SK-N-SH treated with all-trans-retinoic acid at 6 μM for 48 hours (cell line): ENCODE results near the gene AGO1.

ENCODE experiments used
- ESRRG ChIP-seq: fragments of 250-450 bp; sonication (Bioruptor Pico); IDR thresholded peaks from 2 replicates; pipeline ENCODE4 v1.6.1; 2021; ENCODE audit warnings: mild to moderate bottlenecking
- ISL1 ChIP-seq: fragments of 250-450 bp; sonication (Bioruptor Pico); IDR thresholded peaks from 2 replicates; pipeline ENCODE4 v2.1.2; 2022; ENCODE audit warnings: mild to moderate bottlenecking, moderate library complexity
- ZFP3 ChIP-seq: fragments of 250-450 bp; sonication (Bioruptor Pico); IDR thresholded peaks from 2 replicates; pipeline ENCODE4 v1.5.0; 2020; ENCODE audit warnings: mild to moderate bottlenecking, moderate library complexity
- TF ChIP-seq, protein P1 (sequence below): fragments of 250-450 bp; sonication (Bioruptor Pico); IDR thresholded peaks from 2 replicates; pipeline ENCODE4 v1.5.1; 2020; ENCODE audit warnings: low read depth, mild to moderate bottlenecking, moderate library complexity

DNA sequence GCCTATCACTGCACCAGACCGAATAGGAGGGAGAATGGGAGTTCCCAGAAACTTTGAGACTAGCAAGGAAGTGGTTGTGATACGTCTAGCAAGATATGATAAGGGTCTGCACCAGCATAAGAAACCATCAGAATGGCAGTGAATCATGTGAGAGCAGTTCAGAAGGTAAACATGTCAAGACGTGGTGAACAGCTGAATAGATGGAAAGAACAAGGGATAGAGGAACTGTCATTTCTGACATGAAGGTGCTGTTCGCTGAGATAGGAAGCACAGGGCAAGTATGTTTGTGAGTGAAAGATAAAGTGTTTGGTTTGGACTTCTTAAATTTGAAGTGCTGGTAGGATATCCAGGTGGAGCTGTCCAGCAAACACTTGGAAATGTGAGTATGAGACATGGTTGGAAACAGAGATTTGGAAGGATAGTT is 1.1 kb upstream of the AGO1 start:
- TF ChIP-seq, protein P1, sequence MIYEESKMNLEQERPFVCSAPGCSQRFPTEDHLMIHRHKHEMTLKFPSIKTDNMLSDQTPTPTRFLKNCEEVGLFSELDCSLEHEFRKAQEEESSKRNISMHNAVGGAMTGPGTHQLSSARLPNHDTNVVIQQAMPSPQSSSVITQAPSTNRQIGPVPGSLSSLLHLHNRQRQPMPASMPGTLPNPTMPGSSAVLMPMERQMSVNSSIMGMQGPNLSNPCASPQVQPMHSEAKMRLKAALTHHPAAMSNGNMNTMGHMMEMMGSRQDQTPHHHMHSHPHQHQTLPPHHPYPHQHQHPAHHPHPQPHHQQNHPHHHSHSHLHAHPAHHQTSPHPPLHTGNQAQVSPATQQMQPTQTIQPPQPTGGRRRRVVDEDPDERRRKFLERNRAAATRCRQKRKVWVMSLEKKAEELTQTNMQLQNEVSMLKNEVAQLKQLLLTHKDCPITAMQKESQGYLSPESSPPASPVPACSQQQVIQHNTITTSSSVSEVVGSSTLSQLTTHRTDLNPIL (CRISPR knock-in tag), result no peak
- TF ChIP-seq ZFP3 (CRISPR knock-in tag) (no peak), ISL1 (CRISPR knock-in tag) (no peak), ESRRG (CRISPR knock-in tag) (no peak)
